HEK293T (cell line): ENCODE measurements around the gene EFCAB8.

Experiments
- CTCF ChIA-PET: fragments of 350-600 bp; formaldehyde crosslinking; extraction: SDS; loops from one replicate; lab custom pipeline; 2021; ENCODE audit warnings: antibody characterized with exemption, inconsistent platforms; lab: Yijun Ruan, JAX
- POLR2A ChIA-PET: fragments of 350-600 bp; formaldehyde crosslinking; extraction: SDS; loops from one replicate; lab custom pipeline; 2020; ENCODE audit warnings: antibody characterized with exemption, inconsistent platforms; lab: Yijun Ruan, JAX
- DNase-seq: peaks from one replicate; pipeline ENCODE4 v3.0.0; 2012; ENCODE audit warnings: mixed read lengths; ENCODE audit errors: extremely low spot score
- ARNT ChIP-seq: fragments of 450-650 bp; IDR thresholded peaks from 2 replicates; pipeline ENCODE4 v1.6.1; 2017; ENCODE audit warnings: mild to moderate bottlenecking
- BHLHE40 ChIP-seq: fragments of 450-650 bp; IDR thresholded peaks from 2 replicates; pipeline ENCODE4 v1.6.1; 2016; ENCODE audit warnings: mild to moderate bottlenecking, moderate library complexity, borderline replicate concordance
- CTBP1 ChIP-seq: fragments of 450-650 bp; IDR thresholded peaks from 2 replicates; pipeline ENCODE4 v1.6.1; 2016; ENCODE audit warnings: borderline replicate concordance
- ELF4 ChIP-seq: fragments of 450-650 bp; IDR thresholded peaks from 2 replicates; pipeline ENCODE4 v1.6.1; 2017; ENCODE audit warnings: antibody characterized with exemption
- FOXA1 ChIP-seq: fragments of 450-650 bp; IDR thresholded peaks from 2 replicates; pipeline ENCODE4 v1.6.1; 2016; ENCODE audit warnings: mild to moderate bottlenecking
- FOXK2 ChIP-seq: fragments of 450-650 bp; IDR thresholded peaks from 2 replicates; pipeline ENCODE4 v1.6.1; 2016; ENCODE audit warnings: mild to moderate bottlenecking
- FOXM1 ChIP-seq: fragments of 450-650 bp; IDR thresholded peaks from 2 replicates; pipeline ENCODE4 v1.6.1; 2017; ENCODE audit warnings: mild to moderate bottlenecking, borderline replicate concordance
- HDGF ChIP-seq: fragments of 450-650 bp; IDR thresholded peaks from 2 replicates; pipeline ENCODE4 v1.6.1; 2017; ENCODE audit warnings: antibody characterized with exemption, borderline replicate concordance
- L3MBTL2 ChIP-seq: fragments of 450-650 bp; conservative IDR thresholded peaks from 2 replicates; pipeline ENCODE4 v1.6.1; 2016; ENCODE audit warnings: mild to moderate bottlenecking
- LEF1 ChIP-seq: fragments of 450-650 bp; IDR thresholded peaks from 2 replicates; pipeline ENCODE4 v1.6.1; 2017; ENCODE audit warnings: mild to moderate bottlenecking, borderline replicate concordance
- NFRKB ChIP-seq: fragments of 450-650 bp; IDR thresholded peaks from 2 replicates; pipeline ENCODE4 v1.6.1; 2016; ENCODE audit warnings: mild to moderate bottlenecking, moderate library complexity
- SP1 ChIP-seq: fragments of 450-650 bp; IDR thresholded peaks from 2 replicates; pipeline ENCODE4 v1.6.1; 2017
- SUZ12 ChIP-seq: fragments of 450-650 bp; IDR thresholded peaks from 2 replicates; pipeline ENCODE4 v1.6.1; 2016; ENCODE audit warnings: mild to moderate bottlenecking
- TARDBP ChIP-seq: fragments of 450-650 bp; IDR thresholded peaks from 2 replicates; pipeline ENCODE4 v1.6.1; 2016
- ZNF384 ChIP-seq: fragments of 450-650 bp; IDR thresholded peaks from 2 replicates; pipeline ENCODE4 v1.6.1; 2016
- TF ChIP-seq, protein P1 (sequence below): fragments of 450-650 bp; IDR thresholded peaks from 2 replicates; pipeline ENCODE4 v1.6.1; 2016

EFCAB8 gene

DNA sequence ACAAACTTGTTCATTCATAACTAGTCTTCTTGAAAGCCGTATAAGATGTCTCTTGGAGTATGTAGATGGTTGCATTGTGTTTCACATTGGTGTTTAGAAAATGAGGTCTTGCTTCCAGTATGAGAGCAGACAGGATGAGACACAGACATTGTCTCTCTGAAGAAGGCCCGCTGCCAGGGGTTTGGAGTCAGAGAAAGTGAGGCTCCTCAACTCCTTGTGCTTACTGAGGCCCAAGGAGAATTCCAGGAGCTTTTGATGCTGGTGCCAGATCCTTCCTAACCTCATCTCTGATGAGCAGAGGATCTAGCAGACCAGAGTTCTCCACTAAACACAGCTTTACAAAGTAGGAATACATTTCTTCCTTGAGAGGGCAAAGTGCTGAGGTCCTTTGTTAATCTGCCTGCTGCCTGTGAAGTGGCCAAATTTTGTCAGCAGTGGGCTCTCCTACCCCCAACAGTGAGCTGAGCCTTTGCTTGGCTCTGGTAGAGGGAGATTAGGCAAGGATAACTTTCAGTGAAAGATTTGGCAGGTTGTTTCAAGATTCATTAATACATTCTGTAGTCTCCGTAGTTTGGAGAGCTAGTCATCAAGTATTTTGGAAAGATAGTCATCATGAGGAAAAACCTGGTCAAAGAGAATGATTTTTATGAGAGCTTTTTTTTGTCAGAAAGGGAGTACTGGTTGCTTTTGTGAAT lies 29.3 kb upstream of the EFCAB8 start:
- DNase-seq = no peak
- ChIA-PET CTCF (no interaction called here), POLR2A (interaction anchor here (1.8 kb wide), 1 partner anchor 9 kb away, joined by 14 read pairs; the partner anchor contains the start of gene MAPRE1)
- no peak for TF ChIP-seq ELF4
- TF ChIP-seq ZNF384 = no peak
- TF ChIP-seq, protein P1, sequence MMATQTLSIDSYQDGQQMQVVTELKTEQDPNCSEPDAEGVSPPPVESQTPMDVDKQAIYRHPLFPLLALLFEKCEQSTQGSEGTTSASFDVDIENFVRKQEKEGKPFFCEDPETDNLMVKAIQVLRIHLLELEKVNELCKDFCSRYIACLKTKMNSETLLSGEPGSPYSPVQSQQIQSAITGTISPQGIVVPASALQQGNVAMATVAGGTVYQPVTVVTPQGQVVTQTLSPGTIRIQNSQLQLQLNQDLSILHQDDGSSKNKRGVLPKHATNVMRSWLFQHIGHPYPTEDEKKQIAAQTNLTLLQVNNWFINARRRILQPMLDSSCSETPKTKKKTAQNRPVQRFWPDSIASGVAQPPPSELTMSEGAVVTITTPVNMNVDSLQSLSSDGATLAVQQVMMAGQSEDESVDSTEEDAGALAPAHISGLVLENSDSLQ = no peak
- TF ChIP-seq L3MBTL2 = no peak
- no peak for TF ChIP-seq ARNT
- no peak for TF ChIP-seq FOXA1
- TF ChIP-seq TARDBP = no peak
- TF ChIP-seq LEF1 = no peak
- TF ChIP-seq FOXM1 = no peak
- no peak for TF ChIP-seq SP1
- no peak for TF ChIP-seq BHLHE40
- TF ChIP-seq HDGF = no peak
- no peak for TF ChIP-seq NFRKB
- TF ChIP-seq SUZ12 = no peak
- no peak for TF ChIP-seq FOXK2
- no peak for TF ChIP-seq CTBP1

DNA sequence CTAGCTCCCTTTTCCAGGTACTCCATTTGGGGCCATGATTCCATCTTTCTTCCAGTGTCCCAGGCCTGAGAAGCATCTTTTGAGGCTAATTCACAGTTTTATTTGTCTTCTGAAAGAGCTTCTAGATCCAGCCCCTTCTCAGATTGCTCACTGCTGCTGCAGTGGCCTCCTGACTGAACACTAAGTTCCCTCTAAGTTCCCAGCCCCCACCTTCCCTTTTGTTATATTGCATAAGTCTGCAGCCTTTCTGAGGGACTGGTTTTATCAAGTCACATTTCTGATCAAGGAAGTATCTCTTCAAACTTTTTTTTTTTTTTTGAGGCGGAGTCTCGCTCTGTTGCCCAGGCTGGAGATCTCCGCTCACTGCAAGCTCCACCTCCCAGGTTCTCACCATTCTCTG lies 28.3 kb upstream of the EFCAB8 start:
- ChIA-PET CTCF (interaction anchor here (0.6 kb wide), 2 partner anchors 40 to 243 kb away, joined by 3 read pairs; no protein-coding TSS in a partner anchor), POLR2A (interaction anchor here (1.8 kb wide), 1 partner anchor 10 kb away, joined by 14 read pairs; the partner anchor contains the start of gene MAPRE1)
- DNase-seq = no peak
- TF ChIP-seq LEF1 = no peak
- no peak for TF ChIP-seq BHLHE40
- no peak for TF ChIP-seq ARNT
- no peak for TF ChIP-seq NFRKB
- no peak for TF ChIP-seq FOXM1
- no peak for TF ChIP-seq FOXA1
- TF ChIP-seq, protein P1 = no peak
- no peak for TF ChIP-seq HDGF
- no peak for TF ChIP-seq SUZ12
- no peak for TF ChIP-seq FOXK2
- no peak for TF ChIP-seq ELF4
- TF ChIP-seq CTBP1 = no peak
- TF ChIP-seq ZNF384 = no peak
- TF ChIP-seq SP1 = no peak
- no peak for TF ChIP-seq L3MBTL2
- TF ChIP-seq TARDBP = no peak

DNA sequence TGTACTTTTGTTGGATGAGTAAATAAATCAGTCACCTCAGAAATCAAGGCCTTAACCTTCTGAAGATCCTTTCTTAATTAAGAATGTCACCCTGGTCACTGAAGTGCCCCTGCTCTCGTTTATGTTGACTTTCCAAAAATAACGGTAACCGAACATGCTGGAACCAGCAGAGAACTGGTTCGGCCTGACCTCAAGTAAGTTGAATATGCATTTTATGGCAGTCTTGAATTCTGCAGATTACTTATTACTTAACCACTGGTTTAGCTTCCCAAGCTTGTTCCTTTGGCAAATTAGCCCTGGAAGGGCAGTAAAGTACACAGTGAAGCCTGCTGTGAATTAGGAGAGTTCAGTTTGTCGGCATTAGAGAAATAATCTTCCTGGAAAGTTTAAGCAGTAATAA lies 26.7 kb upstream of the EFCAB8 start:
- DNase-seq = no peak
- ChIA-PET POLR2A (no interaction called here), CTCF (no interaction called here)
- TF ChIP-seq TARDBP (no peak), ARNT (no peak), NFRKB (no peak), CTBP1 (no peak), FOXK2 (no peak)

DNA sequence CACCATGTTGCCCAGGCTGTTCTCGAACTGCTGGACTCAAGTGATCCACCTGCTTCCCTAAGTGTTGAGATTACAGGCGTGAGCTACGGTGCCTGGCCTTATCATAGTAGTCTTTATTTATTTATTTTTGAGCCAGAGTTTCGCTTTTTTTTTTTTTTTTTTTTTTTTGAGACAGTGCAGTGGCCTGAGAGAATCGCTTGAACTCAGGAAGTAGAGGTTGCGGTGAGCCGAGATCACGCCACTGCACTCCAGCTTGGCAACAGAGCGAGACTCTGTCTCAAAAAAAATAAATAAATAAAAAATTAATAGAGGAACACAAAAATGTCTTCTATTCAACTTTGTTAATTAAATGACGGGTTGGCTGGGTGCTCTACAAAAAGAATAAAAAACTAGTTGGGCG lies 26.1 kb upstream of the EFCAB8 start:
- ChIA-PET CTCF (no interaction called here), POLR2A (no interaction called here)
- DNase-seq = no peak
- no peak for TF ChIP-seq ARNT

DNA sequence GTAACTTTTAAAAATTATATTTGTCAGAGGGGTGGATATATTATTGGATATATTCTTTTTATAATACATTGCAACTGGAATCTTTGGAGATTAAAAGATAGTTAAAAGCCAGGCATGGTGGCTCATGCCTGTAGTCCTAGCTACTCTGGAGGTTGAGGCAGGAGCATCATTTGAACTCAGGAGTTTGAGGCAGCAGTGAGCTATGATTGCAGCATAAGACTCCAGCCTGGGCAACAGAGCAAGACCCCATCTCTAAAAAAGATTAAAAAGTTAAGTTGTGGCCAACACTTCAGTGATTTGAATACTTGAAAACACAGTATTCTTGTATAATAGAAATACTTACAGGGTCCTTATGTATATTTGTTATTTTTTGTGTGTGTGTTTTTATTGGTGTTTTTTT lies 23.8 kb upstream of the EFCAB8 start:
- ChIA-PET POLR2A (no interaction called here), CTCF (interaction anchor here (0.8 kb wide), 1 partner anchor 58 kb away, joined by 3 read pairs; no protein-coding TSS in a partner anchor)
- no peak for DNase-seq
- no peak for TF ChIP-seq NFRKB
- TF ChIP-seq LEF1 = no peak
- TF ChIP-seq ZNF384 = no peak
- TF ChIP-seq, protein P1 = no peak
- no peak for TF ChIP-seq FOXA1
- no peak for TF ChIP-seq ARNT
- no peak for TF ChIP-seq FOXM1
- TF ChIP-seq SP1 = no peak
- TF ChIP-seq FOXK2 = no peak
- TF ChIP-seq HDGF = no peak
- no peak for TF ChIP-seq SUZ12
- TF ChIP-seq ELF4 = no peak
- no peak for TF ChIP-seq CTBP1

DNA sequence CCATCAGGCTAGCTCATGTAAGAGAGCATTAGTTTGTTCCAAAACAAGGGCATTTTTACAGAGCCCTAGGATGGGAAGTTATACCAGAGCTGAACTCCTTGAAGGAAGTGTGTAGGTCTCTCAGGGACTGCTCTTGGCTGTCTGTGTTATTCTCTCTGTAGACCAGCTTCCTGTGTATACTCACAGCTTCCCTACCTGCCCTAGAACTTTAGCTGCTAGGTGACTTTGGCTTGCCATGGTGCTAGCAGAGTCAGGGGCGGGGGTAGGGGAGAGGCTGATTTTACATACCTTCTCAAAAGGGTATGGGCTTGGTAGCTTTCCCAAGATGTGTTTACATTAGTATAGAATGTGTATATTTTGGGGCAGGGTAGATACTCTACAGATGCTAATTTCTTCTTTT lies 21.6 kb upstream of the EFCAB8 start:
- DNase-seq = no peak
- no peak for TF ChIP-seq HDGF
- no peak for TF ChIP-seq LEF1
- no peak for TF ChIP-seq ARNT
- TF ChIP-seq, protein P1 = no peak
- TF ChIP-seq NFRKB = no peak
- TF ChIP-seq SP1 = no peak
- no peak for TF ChIP-seq ZNF384
- no peak for TF ChIP-seq L3MBTL2
- no peak for TF ChIP-seq CTBP1
- no peak for TF ChIP-seq SUZ12
- TF ChIP-seq FOXK2 = no peak
- no peak for TF ChIP-seq FOXM1
- no peak for TF ChIP-seq BHLHE40
- TF ChIP-seq FOXA1 = no peak
- no peak for TF ChIP-seq ELF4
- TF ChIP-seq TARDBP = no peak
- ChIA-PET POLR2A (no interaction called here), CTCF (interaction anchor here (0.6 kb wide), 1 partner anchor 107 kb away, joined by 3 read pairs; no protein-coding TSS in a partner anchor)
